Effector CD8-positive, alpha-beta T cell (primary cell): ENCODE measurements around the gene CRK.
"Not testable (repeated sequence)": the region's sequence is repeated elsewhere in the genome, so short reads cannot be mapped to it uniquely, and the experiment has no call there.

Experiments
- DNase-seq: peaks from one replicate; lab custom pipeline; 2025; lab: John Stamatoyannopoulos, UW

CRK gene

GRCh38 chr17:1387490-1388227 lies 68.4 kb downstream of the CRK start:
- not testable (repeated sequence) for DNase-seq

- not testable (repeated sequence) for DNase-seq
These were observed 69.3 kb downstream of the CRK start for GRCh38 chr17:1386675-1387190.

- no peak for DNase-seq
These were observed 69.8 kb downstream of the CRK start for GRCh38 chr17:1386265-1386664.

GRCh38 chr17:1385861-1386260 lies 70.2 kb downstream of the CRK start:
- DNase-seq: no peak

GRCh38 chr17:1384905-1385435 lies 71.1 kb downstream of the CRK start:
- DNase-seq: no peak

GRCh38 chr17:1379930-1380313 lies 76.1 kb downstream of the CRK start:
- no peak for DNase-seq

- no peak for DNase-seq
These were observed 76.7 kb downstream of the CRK start for GRCh38 chr17:1379208-1379929.

- not testable (repeated sequence) for DNase-seq
These were observed 77.6 kb downstream of the CRK start for GRCh38 chr17:1378476-1378860.

- no peak for DNase-seq
These were observed 78.7 kb downstream of the CRK start for GRCh38 chr17:1377334-1377733.

GRCh38 chr17:1376061-1376460 lies 80.0 kb downstream of the CRK start:
- DNase-seq: no peak

- no peak for DNase-seq
These were observed 80.4 kb downstream of the CRK start for GRCh38 chr17:1375615-1376014.

GRCh38 chr17:1374431-1375177 lies 81.4 kb downstream of the CRK start:
- DNase-seq: no peak

GRCh38 chr17:1373707-1374237 lies 82.3 kb downstream of the CRK start:
- DNase-seq: no peak

GRCh38 chr17:1372618-1373017 lies 83.4 kb downstream of the CRK start:
- no peak for DNase-seq

- DNase-seq: no peak
These were observed 84.0 kb downstream of the CRK start for GRCh38 chr17:1371893-1372590.
